DMS53 treated with DMSO at 0.1 percent for 48 hours (cell line): ENCODE results near the gene C1orf21.

Experiments
- DNase-seq: peaks from one replicate; lab custom pipeline; 2025; ENCODE audit not compliant: unreplicated experiment; lab: John Stamatoyannopoulos, UW

The C1orf21 gene

GRCh38 chr1:184624051-184624450 is 237.2 kb downstream of the C1orf21 start:
- no peak for DNase-seq

GRCh38 chr1:184624626-184625025 is 237.8 kb downstream of the C1orf21 start:
- no peak for DNase-seq

GRCh38 chr1:184625271-184625670 is 238.4 kb downstream of the C1orf21 start:
- no peak for DNase-seq

- DNase-seq: no peak
Measured at GRCh38 chr1:184626076-184627006, 239.5 kb downstream of the C1orf21 start.

GRCh38 chr1:184627007-184627341 is 240.1 kb downstream of the C1orf21 start:
- DNase-seq: no peak

GRCh38 chr1:184629266-184629665 is 242.4 kb downstream of the C1orf21 start:
- no peak for DNase-seq

GRCh38 chr1:184630679-184631060 is 243.8 kb downstream of the C1orf21 start:
- DNase-seq: no peak

- DNase-seq: no peak
Measured at GRCh38 chr1:184632415-184633175, 245.8 kb downstream of the C1orf21 start.

GRCh38 chr1:184633785-184634184 is 247.0 kb downstream of the C1orf21 start:
- DNase-seq: no peak

- no peak for DNase-seq
Measured at GRCh38 chr1:184634296-184634695, 247.5 kb downstream of the C1orf21 start.

GRCh38 chr1:184635347-184635979 is 248.6 kb downstream of the C1orf21 start:
- no peak for DNase-seq

GRCh38 chr1:184635980-184636431 is 249.2 kb downstream of the C1orf21 start:
- DNase-seq: no peak

- no peak for DNase-seq
Measured at GRCh38 chr1:184637664-184638240, 250.9 kb downstream of the C1orf21 start.

- no peak for DNase-seq
Measured at GRCh38 chr1:184639205-184639604, 252.4 kb downstream of the C1orf21 start.

- no peak for DNase-seq
Measured at GRCh38 chr1:184640505-184640904, 253.7 kb downstream of the C1orf21 start.

GRCh38 chr1:184641894-184642293 is 255.1 kb downstream of the C1orf21 start:
- DNase-seq: no peak

- DNase-seq: no peak
Measured at GRCh38 chr1:184643661-184644060, 256.8 kb downstream of the C1orf21 start.

GRCh38 chr1:184644771-184645170 is 257.9 kb downstream of the C1orf21 start:
- DNase-seq: no peak

- no peak for DNase-seq
Measured at GRCh38 chr1:184646178-184646701, 259.4 kb downstream of the C1orf21 start.

- no peak for DNase-seq
Measured at GRCh38 chr1:184646824-184647223, 260.0 kb downstream of the C1orf21 start.

- no peak for DNase-seq
Measured at GRCh38 chr1:184647471-184647870, 260.6 kb downstream of the C1orf21 start.
